ENCODE data around the gene GCN1.
"Not testable (repeated sequence)": the region's sequence is repeated elsewhere in the genome, so short reads cannot be mapped to it uniquely, and the experiment has no call there.

Gene GCN1, protein sequence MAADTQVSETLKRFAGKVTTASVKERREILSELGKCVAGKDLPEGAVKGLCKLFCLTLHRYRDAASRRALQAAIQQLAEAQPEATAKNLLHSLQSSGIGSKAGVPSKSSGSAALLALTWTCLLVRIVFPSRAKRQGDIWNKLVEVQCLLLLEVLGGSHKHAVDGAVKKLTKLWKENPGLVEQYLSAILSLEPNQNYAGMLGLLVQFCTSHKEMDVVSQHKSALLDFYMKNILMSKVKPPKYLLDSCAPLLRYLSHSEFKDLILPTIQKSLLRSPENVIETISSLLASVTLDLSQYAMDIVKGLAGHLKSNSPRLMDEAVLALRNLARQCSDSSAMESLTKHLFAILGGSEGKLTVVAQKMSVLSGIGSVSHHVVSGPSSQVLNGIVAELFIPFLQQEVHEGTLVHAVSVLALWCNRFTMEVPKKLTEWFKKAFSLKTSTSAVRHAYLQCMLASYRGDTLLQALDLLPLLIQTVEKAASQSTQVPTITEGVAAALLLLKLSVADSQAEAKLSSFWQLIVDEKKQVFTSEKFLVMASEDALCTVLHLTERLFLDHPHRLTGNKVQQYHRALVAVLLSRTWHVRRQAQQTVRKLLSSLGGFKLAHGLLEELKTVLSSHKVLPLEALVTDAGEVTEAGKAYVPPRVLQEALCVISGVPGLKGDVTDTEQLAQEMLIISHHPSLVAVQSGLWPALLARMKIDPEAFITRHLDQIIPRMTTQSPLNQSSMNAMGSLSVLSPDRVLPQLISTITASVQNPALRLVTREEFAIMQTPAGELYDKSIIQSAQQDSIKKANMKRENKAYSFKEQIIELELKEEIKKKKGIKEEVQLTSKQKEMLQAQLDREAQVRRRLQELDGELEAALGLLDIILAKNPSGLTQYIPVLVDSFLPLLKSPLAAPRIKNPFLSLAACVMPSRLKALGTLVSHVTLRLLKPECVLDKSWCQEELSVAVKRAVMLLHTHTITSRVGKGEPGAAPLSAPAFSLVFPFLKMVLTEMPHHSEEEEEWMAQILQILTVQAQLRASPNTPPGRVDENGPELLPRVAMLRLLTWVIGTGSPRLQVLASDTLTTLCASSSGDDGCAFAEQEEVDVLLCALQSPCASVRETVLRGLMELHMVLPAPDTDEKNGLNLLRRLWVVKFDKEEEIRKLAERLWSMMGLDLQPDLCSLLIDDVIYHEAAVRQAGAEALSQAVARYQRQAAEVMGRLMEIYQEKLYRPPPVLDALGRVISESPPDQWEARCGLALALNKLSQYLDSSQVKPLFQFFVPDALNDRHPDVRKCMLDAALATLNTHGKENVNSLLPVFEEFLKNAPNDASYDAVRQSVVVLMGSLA (N-terminal part only)

DNA sequence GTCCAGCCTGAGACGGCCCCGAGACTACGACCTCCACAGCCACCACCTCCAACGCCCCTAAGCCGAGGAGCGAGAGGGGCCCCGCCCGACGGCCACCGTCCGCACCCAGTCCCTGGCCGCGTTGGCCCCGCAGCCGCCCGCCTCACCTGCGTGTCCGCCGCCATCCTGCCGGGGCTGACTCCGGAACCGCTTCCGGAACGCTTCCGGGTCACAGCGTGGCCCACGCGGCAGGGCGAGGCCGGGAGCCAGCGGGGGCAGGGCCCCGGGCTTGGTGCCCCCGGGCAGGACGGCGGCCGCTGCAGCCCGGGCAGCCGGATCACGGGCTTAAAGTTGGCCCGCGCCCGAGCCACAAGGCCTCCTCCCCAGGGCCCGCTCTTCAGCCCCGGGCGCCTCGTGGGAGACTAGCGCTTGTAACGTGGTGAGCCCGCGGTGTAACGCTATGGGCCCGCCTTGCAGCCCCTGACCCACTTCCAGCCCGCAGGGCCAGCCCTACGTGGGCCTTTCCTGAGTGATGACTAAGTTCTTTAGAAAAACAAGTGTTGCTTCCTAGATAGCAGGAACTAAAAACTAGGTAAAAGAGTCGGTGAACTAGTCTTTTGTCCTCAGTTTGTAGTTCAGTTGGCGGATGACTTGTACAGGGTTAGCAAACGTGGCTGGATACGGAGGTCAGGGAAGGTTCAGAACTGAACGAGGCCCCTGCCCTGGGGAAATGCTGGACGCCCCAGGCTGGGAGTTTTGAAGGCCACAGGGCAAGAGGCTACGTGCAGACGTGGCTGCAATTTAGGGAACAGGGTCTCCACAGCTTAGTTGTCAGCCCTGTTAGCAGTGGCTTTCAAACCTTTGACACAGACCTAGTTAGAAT lies at the start of gene GCN1:
GCN1 (minus strand) TSS at position 182 of the 862 bp plus-strand sequence; CDS start at position 164, 18 bp downstream.
- peak; percentile 59 to 64 for DNase-seq

DNA sequence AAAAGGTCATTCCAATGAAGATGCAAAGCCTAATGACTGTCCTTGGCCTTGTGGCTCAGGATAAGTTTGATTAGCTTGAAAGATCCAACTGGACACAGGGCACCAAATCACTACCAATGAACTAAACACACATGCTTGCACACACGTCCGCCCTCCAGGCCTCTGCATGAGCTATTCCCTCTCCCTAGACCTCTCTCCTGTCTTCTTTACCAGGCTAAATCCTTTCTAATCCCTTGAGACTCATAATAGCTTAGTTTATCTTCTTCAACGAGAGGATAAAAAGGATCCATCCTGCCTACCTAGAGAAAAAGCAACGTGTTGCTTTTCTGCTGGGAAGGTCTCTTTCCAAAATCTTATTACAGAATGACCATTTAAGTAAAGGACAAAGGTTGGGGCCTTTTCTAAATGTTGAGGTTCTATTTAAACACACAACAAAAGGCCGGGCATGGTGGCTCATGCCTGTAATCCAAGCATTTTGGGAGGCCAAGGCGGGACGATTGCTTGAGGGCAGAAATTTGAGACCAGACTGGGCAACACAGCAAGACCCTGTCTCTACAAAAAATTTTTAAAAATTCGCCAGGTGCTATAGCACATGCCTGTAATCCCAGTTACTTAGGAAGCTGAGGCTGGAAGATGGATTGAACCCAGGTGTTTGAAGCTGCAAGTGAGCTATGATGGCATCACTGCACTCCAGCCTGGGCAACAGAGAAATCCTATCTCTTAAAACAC lies 48.6 kb upstream of the GCN1 start:
- no peak for DNase-seq

DNA sequence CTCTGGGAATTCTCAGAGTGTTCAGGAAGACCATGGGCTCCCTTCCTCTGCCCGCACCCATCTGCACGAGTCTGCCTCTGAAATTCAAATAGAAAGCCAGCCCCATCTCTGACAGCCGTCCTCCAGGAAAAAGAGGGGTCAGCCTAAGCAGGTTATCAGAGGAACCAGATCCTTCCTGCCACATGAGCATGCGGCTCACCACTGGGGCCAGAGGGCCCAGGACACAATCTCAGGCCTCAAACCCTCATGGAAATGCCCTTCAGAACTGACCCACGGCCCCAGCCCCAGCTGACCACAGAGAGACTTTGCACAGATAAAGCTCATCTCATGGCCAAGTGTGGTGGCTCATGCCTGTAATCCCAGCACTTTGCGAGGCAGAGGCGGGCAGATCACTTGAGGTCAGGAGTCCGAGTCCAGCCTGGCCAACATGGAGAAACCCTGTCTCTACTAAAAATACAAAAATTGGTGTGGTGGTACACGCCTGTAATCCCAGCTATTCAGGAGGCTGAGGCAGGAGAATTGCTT lies 47.8 kb upstream of the GCN1 start:
- no peak for DNase-seq

DNA sequence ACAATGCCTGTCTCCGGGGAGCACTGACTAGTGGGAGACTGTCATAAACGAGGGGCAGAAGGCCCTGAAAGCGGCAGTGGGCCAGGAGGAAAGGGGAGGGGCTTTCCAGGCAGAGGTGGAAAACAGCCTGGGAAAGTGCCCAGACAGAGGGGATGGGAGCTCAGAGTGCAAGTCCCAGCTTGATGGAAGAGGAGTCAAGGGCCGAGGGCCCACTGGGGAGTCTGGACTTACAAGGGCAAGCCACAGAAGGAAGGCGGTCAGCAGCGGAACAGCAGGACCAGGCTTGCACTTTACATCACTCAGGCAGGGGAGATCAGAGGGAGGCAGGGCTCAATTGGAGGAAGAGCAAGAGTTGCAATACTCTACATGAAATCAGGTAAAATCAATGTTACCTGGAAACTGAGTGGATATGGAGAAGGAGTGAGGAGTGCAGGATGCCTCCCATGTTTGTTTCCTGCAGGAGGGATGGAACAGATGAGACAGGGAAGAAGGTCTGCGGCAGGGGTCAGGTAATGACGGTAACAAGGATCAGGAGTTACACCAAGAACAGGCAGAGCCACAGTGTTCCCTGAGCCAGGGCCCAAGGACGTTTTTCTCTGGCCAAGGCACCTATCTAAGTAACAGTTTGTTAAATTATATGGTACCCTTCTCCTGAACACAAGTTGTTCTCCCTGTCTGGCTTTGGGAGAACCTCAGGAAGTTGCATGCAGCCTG lies 47.2 kb upstream of the GCN1 start:
- DNase-seq: no peak

DNA sequence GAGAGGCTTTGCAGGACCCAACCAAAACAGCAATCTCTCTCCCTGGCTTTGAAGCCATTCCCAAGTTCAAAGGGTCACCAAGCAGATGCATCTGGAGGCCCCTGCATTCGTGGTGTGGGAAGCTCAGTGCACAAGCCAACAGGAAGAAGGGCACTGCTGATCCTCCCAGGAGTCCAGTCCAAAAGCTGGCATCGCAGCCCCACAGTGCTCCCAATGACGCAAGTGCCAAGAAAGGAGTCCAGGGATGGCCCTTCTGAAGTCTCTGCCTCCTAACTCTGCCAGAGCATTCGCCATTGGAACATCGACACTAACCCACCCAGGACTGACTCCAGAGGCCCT lies 45.9 kb upstream of the GCN1 start:
- no peak for DNase-seq

DNA sequence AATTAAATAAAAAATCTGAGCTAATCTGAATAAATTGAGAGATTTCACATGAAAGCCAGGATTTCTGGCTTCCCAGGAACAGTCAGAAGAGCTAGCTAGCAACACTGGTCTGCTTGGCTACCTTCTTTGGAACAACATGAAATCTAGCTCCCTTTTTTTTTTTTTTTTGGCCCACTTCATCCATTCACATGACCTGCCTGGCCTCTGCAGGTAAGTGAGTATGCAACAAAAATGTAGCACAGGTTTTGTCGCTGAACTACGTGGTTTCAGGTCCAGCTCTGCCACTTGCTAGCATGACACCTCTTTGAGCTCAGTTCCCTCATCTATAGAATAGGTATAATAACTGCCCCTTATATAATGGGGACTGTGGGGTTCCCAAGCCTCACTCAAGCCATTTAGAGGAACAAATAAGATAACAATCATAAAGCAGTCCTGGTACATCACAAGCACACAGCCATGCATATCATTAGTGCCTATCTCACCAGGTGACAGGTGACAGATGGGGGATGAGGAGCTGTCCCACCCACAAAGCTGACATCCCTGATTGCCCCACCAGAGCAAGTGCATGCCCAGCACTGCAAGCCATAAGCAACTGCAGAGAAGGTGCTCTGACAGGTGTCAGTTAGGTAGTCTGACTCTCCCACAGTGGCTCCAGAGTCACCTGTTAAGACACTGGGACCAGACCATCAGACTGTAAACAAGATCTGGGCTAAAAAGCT lies 45.4 kb upstream of the GCN1 start:
- DNase-seq: no peak

DNA sequence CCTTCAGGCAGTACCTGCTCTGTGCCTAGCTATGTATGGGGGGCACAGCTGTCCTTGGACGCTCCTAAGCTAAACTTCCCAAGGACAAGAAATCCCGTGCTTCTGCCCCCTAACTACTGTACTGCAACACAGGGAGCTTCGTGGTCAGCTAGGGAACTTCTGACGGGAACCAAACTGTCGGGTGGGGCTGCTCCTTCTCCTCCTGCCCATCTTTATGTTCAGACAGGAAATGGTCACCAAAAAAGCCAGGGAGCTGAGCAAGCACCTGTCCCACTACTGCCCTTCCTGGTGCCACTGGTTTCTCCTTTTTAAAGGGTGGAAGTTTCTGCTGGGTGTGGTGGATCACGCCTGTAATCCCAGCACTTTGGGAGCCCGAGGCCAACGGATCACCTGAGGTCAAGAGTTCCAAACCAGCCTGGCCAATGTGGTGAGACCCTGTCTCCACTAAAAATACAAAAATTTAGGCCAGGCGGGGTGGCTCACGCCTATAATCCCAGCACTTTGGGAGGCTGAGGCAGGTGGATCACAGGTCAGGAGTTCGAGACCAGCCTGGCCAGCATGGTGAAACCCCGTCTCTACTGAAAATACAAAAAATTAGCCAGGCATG lies 44.4 kb upstream of the GCN1 start:
- DNase-seq: no peak

DNA sequence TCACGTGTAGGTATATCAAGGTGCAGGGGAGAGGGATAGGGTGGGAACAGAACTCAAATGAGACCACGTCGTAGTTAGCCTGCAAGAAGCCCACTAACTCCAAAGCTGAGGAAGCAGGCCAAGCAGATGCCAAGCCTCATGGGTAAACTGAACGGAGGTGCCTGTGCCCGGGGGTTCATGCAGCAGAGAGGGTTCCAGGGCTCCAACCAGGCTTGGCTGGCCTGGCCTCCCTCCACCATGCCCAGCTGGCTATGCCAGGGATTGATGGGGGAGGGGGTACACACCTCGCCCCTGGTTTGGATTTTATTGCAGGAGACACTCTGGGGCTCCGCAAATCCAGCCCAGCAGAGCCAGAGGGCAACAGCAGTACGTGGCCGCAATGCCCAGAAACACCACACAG lies 43.7 kb upstream of the GCN1 start:
- no peak for DNase-seq

DNA sequence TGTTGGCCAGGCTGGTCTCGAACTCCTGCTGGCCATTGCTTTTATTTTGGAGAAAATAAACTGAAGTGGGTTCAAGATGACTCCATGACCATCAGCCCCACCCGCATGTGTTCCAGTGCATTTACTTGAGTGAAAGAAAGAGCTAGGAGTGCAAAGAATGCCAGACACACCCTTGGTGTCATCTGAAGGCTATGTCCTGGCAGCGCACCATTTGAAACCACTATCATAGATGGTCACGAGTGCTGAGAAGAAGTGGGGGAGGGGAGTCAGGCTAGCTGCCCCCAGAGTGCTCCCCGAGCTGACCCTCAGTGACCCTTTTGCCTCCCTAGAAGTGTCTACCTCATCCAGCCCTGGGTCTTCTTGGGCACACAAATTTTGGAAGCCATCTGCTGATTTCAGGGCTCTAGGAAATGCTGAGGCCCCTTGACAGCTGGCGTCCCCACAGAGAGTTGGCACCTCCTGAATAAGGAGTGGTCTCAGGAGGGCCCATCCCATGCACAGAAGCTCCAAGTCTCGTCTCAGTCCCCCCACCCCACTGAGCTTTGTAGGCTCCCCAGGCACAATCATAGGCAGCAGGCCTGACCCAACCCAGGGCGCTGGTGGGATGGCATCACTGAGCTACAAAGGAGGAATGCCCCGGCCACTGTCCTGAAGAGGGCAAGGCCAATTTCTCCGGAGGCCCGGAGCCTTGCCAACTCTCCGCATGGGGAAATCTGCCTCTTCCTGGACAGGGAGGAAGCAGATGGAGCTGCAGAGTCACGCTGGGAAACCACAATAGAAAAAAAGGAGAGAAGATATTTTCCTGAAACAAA lies 43.1 kb upstream of the GCN1 start:
- no peak for DNase-seq

DNA sequence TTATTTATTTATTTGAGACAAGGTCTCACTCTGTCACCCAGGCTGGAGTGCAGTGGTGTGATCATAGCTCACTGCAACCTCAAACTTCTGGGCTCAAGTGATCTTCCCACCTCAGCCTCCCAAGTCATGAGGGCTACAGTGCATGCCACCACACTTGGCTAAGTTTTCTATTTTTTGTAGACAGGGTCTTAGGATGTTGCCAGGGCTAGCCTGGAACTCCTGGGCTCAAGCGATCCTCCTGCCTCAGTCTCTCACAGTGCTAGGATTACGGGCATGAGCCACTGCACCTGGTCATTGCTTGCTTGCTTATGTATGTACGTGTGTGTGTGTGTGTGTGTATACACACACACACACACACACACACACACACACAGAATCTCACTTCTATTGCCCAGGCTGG lies 42.3 kb upstream of the GCN1 start:
- DNase-seq: not testable (repeated sequence)

DNA sequence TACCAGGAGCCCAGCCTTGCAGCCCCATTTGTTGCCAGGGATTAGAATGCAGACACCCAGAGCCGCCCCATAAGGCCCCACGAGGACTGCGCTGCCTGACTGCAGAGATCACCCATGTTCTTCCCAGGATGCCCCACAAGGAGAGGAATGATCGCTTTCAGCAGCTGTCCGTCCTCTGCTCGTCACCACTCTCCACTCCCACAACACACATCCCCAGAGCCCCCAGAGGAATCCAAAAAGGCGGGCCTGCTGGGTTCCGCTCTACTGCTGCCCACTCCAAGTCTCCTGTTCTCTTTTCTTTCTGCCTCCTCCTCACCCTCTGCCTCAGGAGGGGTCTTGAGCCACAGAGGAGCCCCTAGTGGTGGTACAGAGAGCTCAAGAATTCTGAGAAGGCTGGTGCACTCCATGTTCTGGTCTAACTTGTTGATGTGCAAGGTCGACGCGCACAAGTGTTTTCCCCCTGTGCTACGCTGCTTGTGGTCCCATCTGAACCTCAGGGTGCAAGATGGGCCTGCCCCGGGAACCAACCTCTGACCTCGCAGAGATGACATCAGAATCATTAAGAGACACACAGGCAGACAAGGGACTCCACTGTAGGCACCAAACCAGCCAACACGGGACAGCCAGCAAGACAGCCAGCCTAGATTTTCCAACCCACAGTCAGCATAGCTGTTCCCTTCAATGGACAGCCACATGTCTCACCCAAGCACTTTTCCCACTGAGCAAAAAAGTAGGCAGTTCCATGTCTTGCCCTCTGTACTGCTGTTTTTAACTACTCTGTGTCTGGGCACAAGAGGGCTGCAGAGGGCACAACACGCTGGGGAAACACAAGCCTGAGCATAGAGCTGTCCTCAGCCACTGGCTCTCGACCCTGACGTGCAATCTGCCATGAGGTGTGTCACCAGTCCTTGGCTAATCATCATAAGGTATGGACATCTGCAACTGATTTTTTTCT lies 41.1 kb upstream of the GCN1 start:
- DNase-seq: no peak

DNA sequence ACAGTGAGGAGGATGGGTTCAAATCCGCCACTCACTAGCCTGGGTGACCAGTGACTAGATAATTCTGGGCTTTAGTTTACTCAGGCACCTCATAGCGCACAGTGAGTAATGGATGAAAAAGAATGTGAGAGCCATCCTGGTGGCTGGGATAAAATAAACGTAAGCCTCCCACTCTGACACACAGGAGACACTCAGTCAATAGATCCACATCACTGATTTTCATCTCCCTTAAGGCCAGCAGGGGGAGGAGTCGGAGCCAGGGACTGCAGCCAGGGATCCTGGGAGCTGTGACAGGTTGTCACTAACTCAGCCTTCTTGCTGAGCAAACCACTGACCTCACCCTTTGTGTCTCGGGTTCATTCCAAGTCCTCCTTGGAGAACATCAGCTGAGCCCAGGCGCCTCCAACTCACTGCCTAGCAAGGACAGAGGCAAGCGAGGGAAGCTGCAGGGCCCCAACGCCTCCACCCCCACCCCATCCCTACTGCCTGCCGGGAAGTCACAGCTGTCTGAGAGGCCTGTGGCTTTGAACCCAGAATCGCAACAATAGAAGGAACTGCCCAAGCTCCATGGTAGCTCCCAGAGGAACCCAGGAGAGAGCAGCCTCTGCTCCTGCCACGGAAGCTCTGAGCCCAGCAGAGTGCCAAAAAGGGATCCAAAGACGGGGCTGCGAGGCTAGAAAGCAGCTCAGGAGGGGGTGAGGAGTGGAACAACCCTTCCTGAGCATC lies 40.3 kb upstream of the GCN1 start:
- DNase-seq: peak; percentile 45 to 77

DNA sequence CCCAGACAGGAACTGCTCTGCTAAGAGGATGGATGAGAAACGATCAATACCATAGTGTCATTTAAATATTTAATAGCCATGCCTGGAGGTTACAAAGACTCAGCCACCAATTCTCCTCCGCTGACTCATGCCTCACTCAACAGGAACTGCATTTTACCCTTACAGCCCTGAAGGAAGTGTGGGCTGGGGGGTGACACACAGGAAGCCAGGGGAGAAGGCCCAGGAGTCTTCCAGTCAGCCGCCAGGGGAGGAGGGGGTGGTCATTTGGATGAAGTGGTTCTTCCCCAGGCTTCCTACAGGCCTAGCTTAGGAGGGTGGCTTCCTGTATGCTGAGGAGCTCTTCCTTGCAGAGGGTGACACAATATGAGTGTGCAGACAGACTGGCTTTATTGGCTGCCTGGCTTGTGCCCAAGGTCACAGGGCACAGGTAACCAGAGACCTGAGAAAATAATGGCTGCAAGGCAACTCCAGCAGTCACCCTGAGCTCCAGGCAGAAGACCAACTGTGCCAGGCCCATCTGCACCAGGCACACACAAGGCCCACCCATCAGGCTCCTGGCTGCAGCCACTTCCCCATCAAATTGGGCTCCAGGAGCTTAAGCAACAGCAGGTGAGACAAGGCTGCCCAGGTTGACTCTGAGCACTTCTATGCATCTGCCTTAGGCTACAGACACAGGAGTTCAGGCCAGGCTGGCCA lies 36.9 kb upstream of the GCN1 start:
- no peak for DNase-seq

DNA sequence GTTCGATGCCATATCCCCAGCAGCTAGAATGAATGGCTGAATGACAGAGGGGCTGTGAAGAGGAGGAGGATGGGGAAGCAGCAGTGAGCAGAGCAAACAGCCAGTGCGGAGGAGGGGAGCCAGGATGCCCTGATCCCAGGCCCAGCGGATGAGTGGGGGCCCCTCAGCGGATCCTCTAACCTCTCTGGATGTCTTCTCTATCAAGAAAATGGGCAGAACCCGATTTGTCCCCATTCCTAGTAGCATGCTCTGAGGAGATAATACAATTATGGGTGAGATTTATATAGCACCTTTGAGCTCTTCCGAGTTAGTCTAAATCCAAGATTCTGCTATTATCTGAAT lies 36.4 kb upstream of the GCN1 start:
- DNase-seq: no peak

DNA sequence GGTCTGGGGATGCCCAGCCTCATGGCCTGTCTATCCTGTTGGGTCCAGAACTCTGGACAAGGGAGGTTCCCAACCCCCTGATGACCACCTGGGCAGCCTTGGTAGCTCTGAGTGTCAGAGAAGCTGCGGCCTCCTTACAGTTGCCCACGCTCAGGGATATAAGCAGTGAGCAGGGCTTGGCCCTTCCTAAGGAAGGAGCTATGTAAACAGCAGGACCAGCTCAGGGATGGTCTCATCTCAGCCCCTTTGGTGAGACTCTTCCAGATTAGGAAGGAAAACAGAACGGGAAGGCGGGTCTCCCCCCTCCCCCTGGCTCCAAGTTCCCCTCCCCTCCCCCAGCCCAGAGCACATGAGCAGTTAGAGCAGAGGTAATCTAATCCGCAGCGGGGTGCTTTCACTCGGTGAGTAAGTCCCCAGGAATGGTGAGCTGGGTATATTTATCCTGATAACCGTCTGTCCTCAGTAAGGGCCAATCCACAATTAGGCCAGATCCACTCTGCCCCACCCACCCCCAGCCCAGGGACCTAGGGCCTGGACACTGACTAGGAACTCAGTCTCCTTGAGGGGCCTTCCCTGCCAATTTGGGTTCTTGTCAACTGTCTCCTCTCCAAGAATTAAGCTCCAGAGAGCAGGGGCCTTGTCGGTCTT lies 35.9 kb upstream of the GCN1 start:
- no peak for DNase-seq
